GM18873 (cell line): ENCODE measurements around the gene FGF2.

Source experiments
- ATAC-seq: cut with Tn5 transposase; IDR thresholded peaks from one replicate; pipeline ENCODE4 v1.9.1; 2021; ENCODE audit warnings: mild to moderate bottlenecking, moderate library complexity, moderate number of reproducible peaks; ENCODE audit not compliant: unreplicated experiment, low FRiP score

The FGF2 gene

DNA sequence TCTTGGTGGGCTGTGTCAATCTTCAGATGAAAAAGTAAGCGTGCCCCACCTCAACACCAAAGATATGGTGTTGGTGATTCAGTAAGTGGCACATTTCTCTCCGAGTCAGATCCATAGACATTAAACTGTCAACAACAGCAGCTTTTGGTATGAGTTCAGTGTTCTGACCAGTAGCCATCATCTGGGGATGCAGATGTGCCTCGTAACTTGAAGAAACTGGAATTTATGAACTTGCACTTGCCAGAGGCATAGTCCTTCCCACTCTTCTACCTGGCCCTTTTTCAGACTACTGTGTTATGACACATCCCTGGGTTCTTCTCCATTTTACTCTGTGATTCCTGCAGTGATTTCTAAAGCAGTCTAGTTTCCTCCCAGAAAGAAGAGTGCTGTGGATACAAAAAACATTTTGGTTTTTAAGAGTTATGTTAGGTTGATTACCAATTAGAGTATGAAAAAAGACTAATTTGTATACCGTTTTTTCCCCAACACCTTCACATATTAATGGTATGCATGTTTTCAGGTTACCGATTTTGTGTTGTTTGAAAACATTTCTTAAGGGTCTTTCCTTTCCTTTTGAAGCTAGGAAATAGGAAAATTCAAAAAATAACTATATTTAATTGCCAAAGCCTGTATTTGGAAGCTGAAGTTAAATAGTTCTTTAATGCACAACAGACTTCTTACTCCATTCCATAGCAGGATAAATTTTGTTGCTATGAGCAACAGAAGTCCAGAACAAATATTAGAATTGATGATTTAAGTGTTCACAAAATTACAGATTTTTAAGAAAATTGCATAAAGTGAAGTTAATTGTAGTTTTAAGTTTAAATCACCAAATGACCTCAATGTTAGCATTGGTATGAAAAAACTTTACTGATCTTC is 56.5 kb downstream of the FGF2 start:
- ATAC-seq, result no peak

DNA sequence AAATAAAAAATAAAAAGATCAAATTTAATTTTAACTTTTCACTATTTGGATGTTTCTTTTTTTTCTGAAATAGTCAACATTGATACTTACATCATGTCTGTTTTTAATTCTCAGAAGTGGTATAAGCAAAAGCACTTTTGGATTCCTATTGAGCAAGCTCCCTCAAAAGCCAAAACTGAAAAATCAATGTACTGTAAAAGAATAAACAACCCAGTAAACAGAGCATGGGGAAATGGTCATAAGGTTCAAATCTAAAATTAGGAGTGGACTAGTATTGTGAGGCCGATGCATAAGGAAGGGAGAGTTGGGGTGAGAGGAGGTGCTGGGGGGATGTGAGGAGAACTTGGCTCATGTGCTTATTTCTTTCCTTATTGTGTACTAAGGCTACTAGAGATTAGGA is 57.9 kb downstream of the FGF2 start:
- ATAC-seq, result no peak

- ATAC-seq, result peak; percentile 8
Measured at GRCh38 chr4:122889726-122890125, 63.1 kb downstream of the FGF2 start.

GRCh38 chr4:122890147-122890795 is 63.6 kb downstream of the FGF2 start:
- peak; percentile 63 for ATAC-seq

DNA sequence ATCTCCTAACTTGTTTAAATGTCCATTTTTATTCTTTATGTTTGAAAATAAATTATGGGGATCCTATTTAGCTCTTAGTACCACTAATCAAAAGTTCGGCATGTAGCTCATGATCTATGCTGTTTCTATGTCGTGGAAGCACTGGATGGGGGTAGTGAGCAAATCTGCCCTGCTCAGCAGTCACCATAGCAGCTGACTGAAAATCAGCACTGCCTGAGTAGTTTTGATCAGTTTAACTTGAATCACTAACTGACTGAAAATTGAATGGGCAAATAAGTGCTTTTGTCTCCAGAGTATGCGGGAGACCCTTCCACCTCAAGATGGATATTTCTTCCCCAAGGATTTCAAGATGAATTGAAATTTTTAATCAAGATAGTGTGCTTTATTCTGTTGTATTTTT is 68.2 kb downstream of the FGF2 start:
- no peak for ATAC-seq

GRCh38 chr4:122895336-122895995 is 68.8 kb downstream of the FGF2 start:
- ATAC-seq, result no peak

GRCh38 chr4:122896270-122896669 is 69.6 kb downstream of the FGF2 start:
- no peak for ATAC-seq

- ATAC-seq, result no peak
Measured at GRCh38 chr4:122898370-122899150, 71.9 kb downstream of the FGF2 start.

DNA sequence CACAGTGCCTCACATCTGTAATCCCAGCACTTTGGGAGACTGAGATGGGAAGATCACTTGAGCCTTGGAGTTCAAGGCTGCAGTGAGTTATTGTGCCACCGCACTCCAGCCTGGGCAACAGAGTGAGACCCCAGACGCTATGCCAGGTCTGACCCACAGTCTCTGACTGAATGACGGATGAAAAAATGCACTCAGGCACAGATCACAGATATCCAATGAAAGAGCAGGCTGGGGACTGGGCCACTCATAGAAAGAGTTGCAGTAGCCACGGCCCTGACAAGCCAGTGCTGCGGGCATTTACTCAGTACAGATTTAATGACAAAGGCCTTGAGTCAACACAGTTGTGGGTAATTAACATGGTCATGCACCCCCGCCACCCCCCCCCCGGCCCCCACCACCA is 73.1 kb downstream of the FGF2 start:
- no peak for ATAC-seq

- ATAC-seq, result no peak
Measured at GRCh38 chr4:122900314-122900713, 73.7 kb downstream of the FGF2 start.

DNA sequence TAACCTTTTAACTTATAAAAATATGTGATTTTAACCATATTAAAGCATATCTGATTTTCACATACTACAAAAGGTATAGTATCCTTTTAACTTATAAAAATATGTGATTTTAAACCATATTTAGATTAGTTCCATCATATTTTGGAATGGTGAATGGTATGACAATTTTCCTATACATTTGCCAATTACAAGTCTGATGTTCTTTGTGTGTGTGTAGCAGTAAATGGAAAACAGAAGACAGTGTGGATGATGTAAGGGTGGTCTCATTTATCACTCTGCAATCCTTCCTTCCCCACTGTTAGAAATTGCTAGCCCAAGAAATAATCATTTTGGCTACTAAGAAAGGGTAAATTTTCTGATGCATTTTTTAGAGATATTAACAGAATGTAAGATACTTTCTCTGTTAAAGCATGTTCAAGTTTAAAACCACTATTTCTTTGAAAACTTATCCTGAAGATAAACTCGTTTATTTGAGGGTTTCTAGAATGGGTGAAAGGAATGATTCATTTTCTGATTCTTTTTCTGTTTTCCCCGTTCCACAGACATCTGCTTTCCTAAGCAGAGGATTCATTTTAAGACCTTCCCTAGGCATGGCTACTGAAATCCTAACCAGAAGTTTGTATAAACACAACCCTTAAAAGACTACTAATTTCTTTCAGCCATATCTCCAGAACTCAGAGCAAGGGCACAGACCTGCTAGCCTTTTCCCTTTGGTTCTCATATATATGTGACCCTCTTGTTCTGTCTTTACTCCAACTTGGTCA is 74.8 kb downstream of the FGF2 start:
- no peak for ATAC-seq

GRCh38 chr4:122903766-122904288 is 77.2 kb downstream of the FGF2 start:
- ATAC-seq, result no peak

GRCh38 chr4:122906859-122907305 is 80.3 kb downstream of the FGF2 start:
- ATAC-seq, result no peak

- ATAC-seq, result no peak
Measured at GRCh38 chr4:122908223-122908622, 81.6 kb downstream of the FGF2 start.

DNA sequence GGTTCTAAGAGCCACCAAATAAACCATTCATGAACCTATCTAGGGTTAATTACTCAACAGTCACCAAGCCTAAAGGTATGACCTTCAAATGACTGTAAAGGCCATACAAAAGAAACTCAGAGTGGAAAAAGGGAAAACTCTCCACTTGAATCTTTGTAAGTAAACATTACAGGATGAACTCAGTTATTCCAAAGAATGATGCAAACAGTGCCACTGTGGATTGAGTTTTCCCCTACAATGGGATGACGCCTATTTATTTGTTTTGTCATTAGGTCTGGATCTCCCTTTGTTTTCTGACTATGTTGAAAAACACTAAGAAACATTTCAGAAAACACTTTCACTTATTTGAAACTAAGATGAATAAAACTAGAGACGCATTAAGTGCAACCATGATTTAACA is 83.1 kb downstream of the FGF2 start:
- no peak for ATAC-seq

DNA sequence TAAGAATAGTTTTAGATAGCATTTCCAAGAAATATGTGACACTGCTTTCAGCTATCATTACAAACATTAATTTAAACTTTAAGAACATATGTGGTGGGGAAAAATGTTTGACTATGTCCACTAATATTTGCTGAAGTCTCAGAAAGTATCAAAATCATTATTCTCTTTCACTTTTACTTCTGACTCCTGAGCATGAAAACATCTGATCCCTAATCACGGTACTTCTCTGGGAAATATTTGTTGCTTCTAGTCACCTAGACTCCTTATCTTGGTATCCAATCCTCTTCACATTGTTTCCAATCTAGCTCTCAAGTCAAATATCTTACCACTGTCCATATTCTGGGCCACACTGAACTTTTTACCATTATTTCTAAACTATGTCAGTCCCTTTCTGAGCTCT is 85.0 kb downstream of the FGF2 start:
- ATAC-seq, result no peak

- no peak for ATAC-seq
Measured at GRCh38 chr4:122912810-122913575, 86.4 kb downstream of the FGF2 start.

GRCh38 chr4:122914292-122914904 is 87.8 kb downstream of the FGF2 start:
- ATAC-seq, result peak; percentile 83
